GM21381 (cell line): ENCODE results near the gene UROC1.

ENCODE experiments used
- ATAC-seq: cut with Tn5 transposase; IDR thresholded peaks from one replicate; pipeline ENCODE4 v1.9.1; 2021; ENCODE audit warnings: mild to moderate bottlenecking, moderate library complexity; ENCODE audit not compliant: unreplicated experiment

The UROC1 gene

GRCh38 chr3:126446301-126446700 lies 71.3 kb downstream of the UROC1 start:
- ATAC-seq, result no peak

- ATAC-seq, result no peak
These were observed 72.1 kb downstream of the UROC1 start for GRCh38 chr3:126445506-126445905.

DNA sequence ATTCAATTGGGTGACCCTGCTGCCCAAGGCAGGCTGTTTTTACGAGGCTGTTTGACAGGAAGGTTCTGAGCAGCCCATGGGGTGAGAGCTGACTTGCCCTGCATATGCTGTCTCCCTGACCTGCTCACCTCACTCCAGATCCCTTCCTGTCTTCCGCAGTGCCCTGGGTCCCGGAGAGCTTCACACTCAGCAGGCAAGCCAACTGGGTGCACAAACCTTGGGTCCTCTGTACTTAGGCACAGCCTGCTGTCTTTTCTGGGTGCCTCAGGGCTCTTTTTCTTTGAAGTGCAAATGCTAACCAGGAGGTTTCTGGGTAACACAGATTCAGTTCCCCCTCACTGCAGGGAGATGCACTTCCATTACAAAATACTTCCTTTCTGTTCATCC lies 74.7 kb downstream of the UROC1 start:
- no peak for ATAC-seq

DNA sequence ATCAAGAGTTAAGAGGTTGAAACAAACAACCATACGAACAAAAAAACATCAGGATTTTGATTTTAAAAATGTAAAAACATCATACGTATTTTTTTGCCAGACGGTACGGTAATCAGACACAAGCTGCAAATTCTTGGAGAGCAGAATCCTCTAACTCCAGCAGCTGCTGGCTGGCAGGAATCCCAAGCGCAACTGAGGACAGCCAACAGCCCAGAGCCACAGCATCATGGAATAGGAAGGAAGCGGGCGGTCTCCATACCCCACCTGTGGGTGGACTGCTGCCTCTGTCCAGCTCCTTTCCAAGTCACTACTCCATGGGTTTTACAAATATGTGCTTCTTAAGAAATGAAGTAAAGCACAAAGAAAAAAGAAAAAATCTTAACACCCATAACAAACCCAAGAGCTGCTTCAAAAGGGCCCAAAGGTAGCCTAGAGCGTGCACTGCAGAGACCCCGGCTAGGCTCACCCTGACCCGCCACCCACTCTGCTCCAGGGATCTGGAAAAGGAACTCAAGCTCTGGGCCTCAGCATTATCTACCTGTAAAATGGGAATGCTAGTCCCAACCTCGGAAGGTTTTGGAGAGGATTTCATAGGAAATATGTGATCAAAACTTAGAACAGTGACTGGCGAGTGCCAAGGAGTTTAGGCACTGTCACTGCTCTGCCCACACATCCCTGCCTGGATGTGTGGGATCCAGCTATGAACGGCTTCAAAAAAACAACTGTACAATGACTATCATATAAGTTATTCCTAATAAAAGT lies 75.3 kb downstream of the UROC1 start:
- ATAC-seq, result no peak

DNA sequence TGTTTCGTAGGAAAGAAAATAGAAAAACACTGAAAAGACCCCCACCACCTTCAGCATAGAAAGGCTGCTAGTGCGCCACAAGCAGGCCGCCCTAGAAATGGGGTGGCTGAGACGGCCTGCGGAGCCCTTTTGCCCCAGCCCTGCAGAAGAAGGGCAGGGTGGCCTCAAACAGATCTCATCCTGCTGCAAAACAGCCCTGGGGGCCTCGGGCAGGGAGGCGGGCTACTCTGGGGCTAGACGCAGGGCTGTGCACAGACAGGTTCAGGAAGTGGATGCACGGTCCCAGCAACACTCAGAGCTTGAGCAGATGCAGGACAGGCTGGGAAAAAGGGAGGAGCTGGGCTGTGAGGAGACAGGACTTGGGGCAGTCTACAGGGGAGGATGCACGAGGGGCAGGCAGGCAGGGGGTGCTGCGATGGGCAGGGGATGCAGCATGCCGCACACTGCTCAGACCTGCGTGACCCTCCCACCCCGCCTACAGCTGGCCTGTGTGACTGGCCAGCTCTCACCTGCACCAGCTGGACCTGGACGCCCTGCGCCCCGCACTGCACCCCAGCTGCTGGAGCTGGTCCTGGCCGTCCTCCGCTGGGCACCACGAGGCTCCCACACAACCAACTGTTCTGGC lies 76.2 kb downstream of the UROC1 start:
- ATAC-seq, result no peak

- no peak for ATAC-seq
These were observed 76.9 kb downstream of the UROC1 start for GRCh38 chr3:126440709-126440995.

- ATAC-seq, result no peak
These were observed 77.4 kb downstream of the UROC1 start for GRCh38 chr3:126439968-126440708.

- no peak for ATAC-seq
These were observed 78.1 kb downstream of the UROC1 start for GRCh38 chr3:126439346-126439967.

DNA sequence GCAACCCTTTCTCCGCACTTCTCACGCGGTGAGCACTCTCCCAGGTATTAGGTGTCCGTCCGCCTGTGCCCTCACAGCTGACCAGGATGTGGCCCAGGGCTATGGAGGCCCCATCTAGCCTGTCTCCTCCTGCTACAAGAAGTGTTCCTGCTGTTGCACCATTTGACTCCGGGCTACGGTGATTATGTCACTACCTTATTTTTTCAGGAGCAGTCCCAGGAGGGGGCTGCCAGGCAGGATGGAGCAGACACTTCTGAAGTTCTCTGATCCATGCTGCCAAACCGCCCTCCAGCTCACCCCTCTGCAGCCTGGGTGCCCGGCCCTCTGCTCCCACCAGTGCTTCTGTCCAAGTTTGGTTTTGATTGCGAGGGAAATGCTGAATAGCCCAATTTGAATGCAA lies 78.8 kb downstream of the UROC1 start:
- no peak for ATAC-seq

DNA sequence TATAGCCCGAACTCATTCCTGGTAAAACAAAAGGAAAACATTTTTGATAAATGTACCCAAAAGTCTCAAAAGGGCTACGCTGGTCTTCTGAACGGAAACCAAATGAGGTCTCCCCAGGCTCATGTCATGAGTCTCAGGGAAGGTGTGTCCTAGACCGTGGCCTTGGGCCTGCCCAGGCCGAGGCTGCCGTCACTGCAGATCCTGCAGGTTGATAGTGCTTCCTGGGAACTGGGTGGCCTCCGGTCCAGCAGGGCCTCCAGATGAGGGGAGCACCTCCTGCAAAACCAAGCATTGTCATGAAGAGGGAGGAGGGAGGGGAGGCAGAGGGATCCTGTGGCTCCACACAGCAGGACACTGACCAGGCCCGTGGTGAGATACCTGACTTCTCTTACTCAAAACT lies 79.4 kb downstream of the UROC1 start:
- no peak for ATAC-seq

DNA sequence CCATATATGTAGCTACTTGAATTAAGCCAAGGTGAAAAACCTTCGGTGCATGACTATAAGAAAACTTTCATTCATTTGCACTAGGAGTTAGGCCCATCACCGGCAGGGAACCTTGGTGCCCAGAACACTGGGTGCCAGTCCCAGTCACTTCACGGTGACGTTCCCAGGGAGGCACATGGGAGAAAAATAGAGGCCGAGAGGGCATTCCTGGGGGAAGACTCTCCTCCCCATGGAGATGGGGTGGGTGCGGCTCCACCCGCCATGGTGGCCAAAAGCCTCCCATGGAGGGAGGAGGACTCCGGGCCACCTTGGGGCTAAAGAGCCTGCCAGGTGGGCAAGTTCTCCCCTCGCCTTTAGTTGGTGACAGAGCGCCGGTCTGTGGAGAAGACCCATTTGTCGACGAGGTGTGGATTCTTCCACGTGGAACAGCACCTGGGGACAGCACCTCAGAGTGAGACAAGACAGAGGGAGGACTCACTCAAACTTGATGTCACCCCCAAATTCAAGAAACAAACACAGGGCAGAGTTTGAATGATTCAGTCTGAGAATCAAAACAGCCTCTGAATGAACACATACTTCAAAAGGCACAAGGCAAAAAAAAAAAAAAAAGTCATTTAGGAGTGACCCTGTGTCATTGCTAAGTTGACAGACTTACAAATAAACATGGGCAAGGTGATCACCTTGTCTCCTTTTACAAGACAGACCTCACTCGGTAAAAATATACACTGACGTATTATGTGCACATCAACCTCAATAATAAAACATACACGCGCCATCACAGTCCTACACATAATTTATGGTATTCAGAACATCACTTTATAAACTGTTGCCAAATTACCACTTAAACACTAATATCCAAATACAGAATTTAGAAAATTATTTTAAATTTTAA lies 80.5 kb downstream of the UROC1 start:
- no peak for ATAC-seq

GRCh38 chr3:126435456-126436315 lies 81.9 kb downstream of the UROC1 start:
- ATAC-seq, result no peak

- no peak for ATAC-seq
These were observed 82.6 kb downstream of the UROC1 start for GRCh38 chr3:126434931-126435411.

GRCh38 chr3:126434264-126434590 lies 83.3 kb downstream of the UROC1 start:
- no peak for ATAC-seq

- no peak for ATAC-seq
These were observed 83.9 kb downstream of the UROC1 start for GRCh38 chr3:126433496-126434263.

- ATAC-seq, result no peak
These were observed 84.5 kb downstream of the UROC1 start for GRCh38 chr3:126433105-126433430.

DNA sequence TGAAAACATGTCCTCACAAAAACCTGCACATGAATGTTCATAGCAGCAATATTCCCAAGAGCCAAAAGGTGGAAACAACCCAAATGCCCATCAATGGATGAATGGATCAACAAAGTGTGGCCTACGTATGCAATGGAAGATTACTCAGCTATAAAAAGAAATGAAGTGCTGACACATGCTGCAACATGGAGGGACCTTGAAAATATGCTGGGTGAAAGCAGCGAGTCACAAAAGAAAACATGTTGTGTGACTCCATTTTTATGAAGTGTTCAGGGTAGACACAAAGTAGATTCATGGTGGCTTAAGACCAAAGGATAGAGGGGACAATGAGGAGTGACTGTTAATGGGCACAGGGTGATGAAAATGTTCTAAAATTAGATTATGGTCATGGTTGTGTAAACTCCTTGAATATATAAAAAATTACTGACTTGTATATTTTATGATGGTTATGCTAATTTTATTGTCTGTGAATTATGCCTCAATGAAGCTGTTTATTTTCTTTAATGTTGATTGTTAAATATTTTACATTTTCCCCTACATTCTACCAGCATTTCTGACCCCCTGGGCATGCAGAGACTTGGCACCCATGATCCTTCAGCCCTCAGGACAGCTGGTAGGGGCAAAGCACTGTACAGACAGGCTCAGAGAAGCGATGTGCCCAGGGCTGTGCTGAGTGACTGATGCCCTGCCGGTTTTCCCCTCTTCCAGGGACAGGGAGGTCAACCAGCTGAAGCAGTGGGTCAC lies 85.0 kb downstream of the UROC1 start:
- ATAC-seq, result no peak
